Body of pancreas (tissue), 4 donors: ENCODE data around the gene APOBEC3B. TPM values are rescaled to one million over a fixed set of nuclear protein-coding genes. Genes with fewer than 3 reads are reported as not detected.

ENCODE experiments used
- ATAC-seq: fragments of 150-250 bp; one replicate; pipeline ENCODE4 v1.9.1; 2016
- DNase-seq, 4 donors: peaks; one replicate each; pipeline ENCODE4 v3.0.0-alpha.2; 2019
- H3K27ac ChIP-seq, 4 donors: fragments of 200-600 bp; sonication (generic); 1 replicate in 3 of 4; 2 replicates in 1 of 4; pipeline versions ENCODE4 v1.5.1 to v1.6.1; 2016 to 2019; ENCODE audit warnings: mild to moderate bottlenecking in 1 of 4, mixed read lengths in 1 of 4, moderate library complexity in 1 of 4
- H3K27me3 ChIP-seq, 2 donors: fragments of 200-600 bp; sonication (generic); one replicate each; pipeline ENCODE4 v1.6.0; 2016; ENCODE audit warnings: mild to moderate bottlenecking in 1 of 2
- H3K36me3 ChIP-seq, 2 donors: fragments of 200-600 bp; sonication (generic); replicated peaks in 1 of 2; 2 replicates each; pipeline ENCODE4 v1.5.1; 2016; ENCODE audit warnings: low read depth in 2 of 2; ENCODE audit not compliant: insufficient read depth in 1 of 2
- H3K4me1 ChIP-seq: fragments of 200-600 bp; sonication (generic); one replicate; pipeline ENCODE4 v1.6.0; 2016
- H3K4me3 ChIP-seq, 2 donors: fragments of 200-600 bp; sonication (generic); 1 replicate in 1 of 2; 2 replicates in 1 of 2; pipeline ENCODE4 v1.5.1; 2016 to 2019
- H3K9me3 ChIP-seq, 3 donors: fragments of 200-600 bp; sonication (generic); 1 replicate in 2 of 3; 2 replicates in 1 of 3; pipeline ENCODE4 v1.5.1; 2016
- POLR2A ChIP-seq, 3 donors: fragments of 450-650 bp; IDR thresholded peaks; one replicate each; pipeline ENCODE4 v1.6.1; 2016; ENCODE audit warnings: antibody characterized with exemption in 3 of 3, mild to moderate bottlenecking in 2 of 3
- WGBS, 2 donors: methylation state at CpG; one replicate each; pipeline ENCODE4 v1.1.5; 2017; 5-methylcytosine and 5-hydroxymethylcytosine counted together
- intact Hi-C: fragments of 100-400 bp; cut with DNase I; formaldehyde crosslinking; loops from one replicate; pipeline ENCODE4 v1.15.1; 2023
- total RNA-seq, 2 donors: library from RNA; depleted of rRNA; stranded (reverse); fragments of >200 nt; gene quantifications; one replicate each; pipeline ENCODE4 v1.1.0, GENCODE V29; 2016
- TF ChIP-seq, protein P1 (sequence below), 7 experiments: fragments of 450-650 bp in 4 of 7; fragments of 200-600 bp in 3 of 7; sonication (generic) in 3 of 7; IDR thresholded peaks; one replicate each; pipeline ENCODE4 v1.5.1; 2016 to 2019; ENCODE audit warnings: antibody characterized with exemption in 7 of 7

APOBEC3B gene
- total RNA-seq, 2 donors from 2014 or later = 2.1 TPM; not detected in 1

DNA sequence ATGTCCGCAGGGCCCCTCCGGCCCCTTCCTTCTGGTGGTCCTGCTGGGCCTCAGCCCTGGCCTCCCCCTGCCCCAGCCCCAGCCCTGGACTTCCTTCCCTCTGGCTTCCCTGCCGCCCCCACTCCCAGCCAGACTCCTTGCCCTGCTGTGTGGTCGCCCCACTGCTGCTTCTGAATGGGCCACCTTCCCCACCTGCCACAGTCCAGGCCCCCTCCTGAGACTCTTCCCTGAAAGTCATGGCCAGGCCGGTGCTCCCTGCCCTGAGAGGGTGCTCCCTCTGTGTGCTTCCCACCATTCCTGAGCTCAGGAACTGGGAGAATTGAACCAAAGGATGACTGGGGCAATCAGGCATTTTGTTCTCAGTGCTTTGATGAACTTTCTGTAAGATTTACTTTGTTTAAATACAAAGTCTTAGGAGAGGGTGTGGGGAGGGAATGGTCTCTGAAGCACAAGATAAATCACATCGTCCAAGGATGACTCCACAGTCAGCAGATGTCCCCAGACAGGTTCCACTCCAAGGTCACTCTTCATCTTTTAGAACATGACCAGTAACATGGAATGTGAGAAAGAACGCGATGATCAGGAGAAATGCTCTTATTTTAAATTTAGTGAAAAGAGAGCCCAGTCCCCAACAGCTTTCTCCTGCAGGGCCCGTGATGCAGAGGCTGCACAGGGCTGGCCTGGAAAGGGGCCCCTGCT, 39.6 kb downstream of the APOBEC3B start:
- Histone ChIP-seq H3K9me3 (no peaks in the 10 kb centered on the region), H3K36me3 (no peaks in the 10 kb centered on the region), H3K4me1 (no peaks in the 10 kb centered on the region), H3K27ac (peak overlapping the region; percentile 34 to 77 (median 64)), H3K27me3 (no peaks in the 10 kb centered on the region), H3K4me3 (no peak overlapping the region)
- TF ChIP-seq, protein P1, sequence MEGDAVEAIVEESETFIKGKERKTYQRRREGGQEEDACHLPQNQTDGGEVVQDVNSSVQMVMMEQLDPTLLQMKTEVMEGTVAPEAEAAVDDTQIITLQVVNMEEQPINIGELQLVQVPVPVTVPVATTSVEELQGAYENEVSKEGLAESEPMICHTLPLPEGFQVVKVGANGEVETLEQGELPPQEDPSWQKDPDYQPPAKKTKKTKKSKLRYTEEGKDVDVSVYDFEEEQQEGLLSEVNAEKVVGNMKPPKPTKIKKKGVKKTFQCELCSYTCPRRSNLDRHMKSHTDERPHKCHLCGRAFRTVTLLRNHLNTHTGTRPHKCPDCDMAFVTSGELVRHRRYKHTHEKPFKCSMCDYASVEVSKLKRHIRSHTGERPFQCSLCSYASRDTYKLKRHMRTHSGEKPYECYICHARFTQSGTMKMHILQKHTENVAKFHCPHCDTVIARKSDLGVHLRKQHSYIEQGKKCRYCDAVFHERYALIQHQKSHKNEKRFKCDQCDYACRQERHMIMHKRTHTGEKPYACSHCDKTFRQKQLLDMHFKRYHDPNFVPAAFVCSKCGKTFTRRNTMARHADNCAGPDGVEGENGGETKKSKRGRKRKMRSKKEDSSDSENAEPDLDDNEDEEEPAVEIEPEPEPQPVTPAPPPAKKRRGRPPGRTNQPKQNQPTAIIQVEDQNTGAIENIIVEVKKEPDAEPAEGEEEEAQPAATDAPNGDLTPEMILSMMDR (IDR thresholded peaks at IDR 0.05) = no peak
- TF ChIP-seq POLR2A (IDR thresholded peaks at IDR 0.05) = no peak
- ATAC-seq (no peak), DNase-seq (no peak)
- 68% methylated on average over 7 to 9 of the region's 9 CpGs for WGBS, 2 donors
- intact Hi-C loops = no loop called here

GRCh38 chr22:39024519-39025308, 42.6 kb downstream of the APOBEC3B start:
- Histone ChIP-seq H3K36me3 (no peaks in the 10 kb centered on the region), H3K9me3 (no peaks in the 10 kb centered on the region), H3K27me3 (no peaks in the 10 kb centered on the region), H3K4me3 (no peak overlapping the region), H3K4me1 (no peaks in the 10 kb centered on the region), H3K27ac (no peak overlapping the region)
- TF ChIP-seq, protein P1 (IDR thresholded peaks at IDR 0.05) = no peak
- no peak for TF ChIP-seq POLR2A (IDR thresholded peaks at IDR 0.05)
- DNase-seq (no peak), ATAC-seq (no peak)
- 56 to 70% methylated on average over 6 to 15 of the region's 15 CpGs for WGBS, 2 donors
- intact Hi-C loops = no loop called here

- 80 to 81% methylated on average over 12 of the region's 12 CpGs for WGBS, 2 donors
- Histone ChIP-seq H3K36me3 (no peaks in the 10 kb centered on the region), H3K27ac (no peak overlapping the region), H3K4me3 (no peak overlapping the region), H3K27me3 (no peaks in the 10 kb centered on the region), H3K9me3 (no peaks in the 10 kb centered on the region), H3K4me1 (no peaks in the 10 kb centered on the region)
- intact Hi-C loops = no loop called here
- ATAC-seq (no peak), DNase-seq (no peak)
- TF ChIP-seq, protein P1 (IDR thresholded peaks at IDR 0.05) = no peak
- TF ChIP-seq POLR2A (IDR thresholded peaks at IDR 0.05) = no peak
Observed at GRCh38 chr22:39026509-39027150, 44.5 kb downstream of the APOBEC3B start.

GRCh38 chr22:39027717-39028116, 45.6 kb downstream of the APOBEC3B start:
- H3K36me3 ChIP-seq = no peaks in the 10 kb centered on the region
- TF ChIP-seq, protein P1 (IDR thresholded peaks at IDR 0.05) = no peak
- TF ChIP-seq POLR2A (IDR thresholded peaks at IDR 0.05) = no peak
- no peak overlapping the region for H3K27ac ChIP-seq
- no peaks in the 10 kb centered on the region for H3K9me3 ChIP-seq
- no peak overlapping the region for H3K4me3 ChIP-seq
- DNase-seq = no peak
- intact Hi-C loops = no loop called here
- no peak for ATAC-seq
- WGBS, 2 donors = 66 to 86% methylated on average over 2 to 4 of the region's 4 CpGs
- H3K4me1 ChIP-seq = no peaks in the 10 kb centered on the region
- no peaks in the 10 kb centered on the region for H3K27me3 ChIP-seq
